Measurements from ENCODE around the gene PPM1L. TPM values are rescaled to one million over a fixed set of nuclear protein-coding genes. Genes with fewer than 3 reads are reported as not detected.

PPM1L gene
- total and polyA plus RNA-seq, 2 of the 13 experiments (the other 11 are each of a cell fraction or from before 2014, with no cell fraction given), result 0.22 to 1.4 TPM

- Histone ChIP-seq H3K9ac (ENCODE audit: insufficient read depth, low read depth, low read length) (no peak overlapping the region), H3K36me3 (replicated peaks in 1 of 2; ENCODE audit: control insufficient read depth in 1 of 2, insufficient read depth in 2 of 2, low read length in 2 of 2) (no peaks in the 10 kb centered on the region), H2AFZ (ENCODE audit: low read length) (no peak overlapping the region), H3K27me3 (ENCODE audit: control insufficient read depth in 1 of 2, insufficient read depth in 2 of 2, low read length in 2 of 2) (no peaks in the 10 kb centered on the region), H3K79me2 (ENCODE audit: insufficient read depth, low read length) (no peaks in the 10 kb centered on the region), H3K4me1 (ENCODE audit: insufficient read depth, low read length) (no peaks in the 10 kb centered on the region), H3K4me3 (replicated peaks in 1 of 3; ENCODE audit: insufficient read depth in 1 of 3, low read depth in 2 of 3, low read length in 3 of 3) (no peak overlapping the region), H3K4me2 (ENCODE audit: low read depth, low read length) (no peak overlapping the region), H3K9me3 (ENCODE audit: low read length) (no peaks in the 10 kb centered on the region), H3K27ac (ENCODE audit: extremely low read length, insufficient read depth, low read length) (no peak overlapping the region), H4K20me1 (ENCODE audit: insufficient read depth, low read length) (no peaks in the 10 kb centered on the region)
- CTCF ChIA-PET (ENCODE audit: low intra/inter-chr PET ratio, low total read pairs), result no interaction called here
- FAIRE-seq, result no peak
- TF ChIP-seq NCOR1 (IDR thresholded peaks at IDR 0.05; ENCODE audit: borderline replicate concordance, low read length), result no peak
- TF ChIP-seq POLR2G (IDR thresholded peaks at IDR 0.05; ENCODE audit: low read depth, low read length), result no peak
- TF ChIP-seq RARG (CRISPR knock-in tag; IDR thresholded peaks at IDR 0.05; ENCODE audit: low read depth), result no peak
- no peak for TF ChIP-seq ARHGAP35 (CRISPR knock-in tag; IDR thresholded peaks at IDR 0.05; ENCODE audit: borderline replicate concordance)
- TF ChIP-seq IRF9 (CRISPR knock-in tag; IDR thresholded peaks at IDR 0.05; ENCODE audit: borderline replicate concordance), result no peak
- 0% methylated on average over 2 of the region's 2 CpGs for whole genome bisulfite sequencing (ENCODE audit: low lambda C conversion rate)
- DNase-seq (ENCODE audit: low spot score), result no peak
- in situ Hi-C loops (cut with HindIII; ENCODE audit: extremely low pct_ligation_motif_present, low pct_unique_long_range_greater_than_20kb), result no loop called here
- POLR2A ChIA-PET, result no interaction called here
- intact Hi-C loops (cut with micrococcal nuclease; ENCODE audit: unreplicated experiment), result no loop called here
- no peak for ATAC-seq
- no TSS peak for BruUV-seq (replicated peaks)
These were observed 328.2 kb downstream of the PPM1L start for GRCh38 chr3:161084277-161084676.

GRCh38 chr3:161093895-161094294, 337.9 kb downstream of the PPM1L start:
- no peaks in the 10 kb centered on the region for H3K27me3 ChIP-seq (ENCODE audit: control insufficient read depth in 1 of 2, insufficient read depth in 2 of 2, low read length in 2 of 2)
- no TSS peak for BruUV-seq (replicated peaks)
- no peaks in the 10 kb centered on the region for H3K79me2 ChIP-seq (ENCODE audit: insufficient read depth, low read length)
- FAIRE-seq (no peak), DNase-seq (ENCODE audit: low spot score) (no peak), ATAC-seq (no peak)
- H4K20me1 ChIP-seq (ENCODE audit: insufficient read depth, low read length), result no peaks in the 10 kb centered on the region
- no peak overlapping the region for H3K9ac ChIP-seq (ENCODE audit: insufficient read depth, low read depth, low read length)
- no peak overlapping the region for H3K4me3 ChIP-seq (replicated peaks in 1 of 3; ENCODE audit: insufficient read depth in 1 of 3, low read depth in 2 of 3, low read length in 3 of 3)
- H3K4me1 ChIP-seq (ENCODE audit: insufficient read depth, low read length), result no peaks in the 10 kb centered on the region
- TF ChIP-seq HDAC1 (CRISPR knock-in tag; IDR thresholded peaks at IDR 0.05) (no peak), ADNP (CRISPR knock-in tag; IDR thresholded peaks at IDR 0.05) (no peak), KMT2B (CRISPR knock-in tag; IDR thresholded peaks at IDR 0.05) (no peak), PHF5A (CRISPR knock-in tag; IDR thresholded peaks at IDR 0.05; ENCODE audit: low read depth, unreplicated experiment) (no peak), PHF8 (CRISPR knock-in tag; IDR thresholded peaks at IDR 0.05) (no peak), MED13 (CRISPR knock-in tag; IDR thresholded peaks at IDR 0.05) (no peak), ZNF674 (CRISPR knock-in tag; IDR thresholded peaks at IDR 0.05; ENCODE audit: low read depth) (no peak)
- POLR2A ChIA-PET, result no interaction called here
- intact Hi-C loops (cut with micrococcal nuclease; ENCODE audit: unreplicated experiment), result loop anchor here (10.0 kb wide), 1 partner anchor 111 kb away; no protein-coding TSS in a partner anchor
- H3K9me3 ChIP-seq (ENCODE audit: low read length), result no peaks in the 10 kb centered on the region
- H3K36me3 ChIP-seq (replicated peaks in 1 of 2; ENCODE audit: control insufficient read depth in 1 of 2, insufficient read depth in 2 of 2, low read length in 2 of 2), result no peaks in the 10 kb centered on the region
- no peak overlapping the region for H2AFZ ChIP-seq (ENCODE audit: low read length)
- in situ Hi-C loops (cut with HindIII; ENCODE audit: extremely low pct_ligation_motif_present, low pct_unique_long_range_greater_than_20kb), result loop anchor here (10.0 kb wide), 1 partner anchor 181 kb away; no protein-coding TSS in a partner anchor
- H3K4me2 ChIP-seq (ENCODE audit: low read depth, low read length), result no peak overlapping the region
- CTCF ChIA-PET (ENCODE audit: low intra/inter-chr PET ratio, low total read pairs), result no interaction called here
- no peak overlapping the region for H3K27ac ChIP-seq (ENCODE audit: extremely low read length, insufficient read depth, low read length)

Measured in HepG2 (cell line).